H54 (cell line): Measurements from ENCODE around the gene ERC2.
"Not testable (repeated sequence)": the region's sequence is repeated elsewhere in the genome, so short reads cannot be mapped to it uniquely, and the experiment has no call there.

ENCODE experiments used
- DNase-seq: peaks from one replicate; pipeline ENCODE4 v3.0.0; 2011; ENCODE audit warnings: low spot score, mixed read lengths; ENCODE audit not compliant: insufficient read length
- FAIRE-seq: peaks from 3 replicates; lab custom pipeline; 2011; peaks lifted over from hg19 to GRCh38; lab: Jason Lieb, UNC
- POLR2A ChIP-seq: IDR thresholded peaks from 2 replicates; pipeline ENCODE4 v1.6.1; 2011; ENCODE audit warnings: low read depth, mild to moderate bottlenecking, low read length

The ERC2 gene

GRCh38 chr3:55873523-55874254 lies 594.6 kb downstream of the ERC2 start:
- no peak for TF ChIP-seq POLR2A
- DNase-seq (no peak), FAIRE-seq (no peak)

DNA sequence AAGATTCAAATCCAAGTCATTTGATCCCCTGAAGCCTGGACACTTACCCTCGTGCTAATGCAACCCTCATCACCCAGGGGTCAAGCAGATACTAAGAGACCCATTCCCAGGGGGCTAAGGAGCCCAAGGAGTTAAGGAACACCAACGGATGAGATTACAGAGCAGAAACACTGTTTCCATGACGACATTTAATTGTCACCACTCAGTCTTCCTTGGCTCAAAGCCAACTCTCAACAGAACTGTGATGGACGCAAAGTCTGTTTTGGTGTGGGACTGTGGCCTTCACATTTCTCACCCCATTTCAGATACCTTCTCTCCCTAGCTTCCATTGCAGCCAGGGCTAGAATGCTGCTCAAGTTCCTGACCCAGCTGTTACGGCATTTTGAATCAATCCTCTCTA lies 597.7 kb downstream of the ERC2 start:
- FAIRE-seq, result no peak
- no peak for TF ChIP-seq POLR2A
- DNase-seq, result no peak

GRCh38 chr3:55868347-55868746 lies 599.9 kb downstream of the ERC2 start:
- FAIRE-seq (no peak), DNase-seq (no peak)
- no peak for TF ChIP-seq POLR2A

DNA sequence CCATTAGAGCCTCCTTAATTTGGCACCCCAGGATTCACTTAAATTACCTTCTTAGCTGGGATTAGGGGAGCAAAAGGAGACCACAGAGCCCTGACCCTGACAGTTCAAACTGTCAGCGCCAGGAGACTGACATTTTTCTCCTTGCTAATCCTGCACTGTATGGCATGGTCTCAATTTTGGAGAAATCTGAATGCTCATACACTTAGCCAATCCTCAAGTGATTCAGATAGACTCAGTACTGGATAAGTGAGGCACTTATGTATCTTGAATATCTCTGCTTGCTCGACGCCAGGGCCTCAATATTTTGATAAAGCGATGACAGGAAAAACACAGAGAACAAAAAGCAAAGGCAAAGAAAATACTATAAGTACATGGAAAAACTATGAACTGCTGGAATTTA lies 605.2 kb downstream of the ERC2 start:
- TF ChIP-seq POLR2A, result no peak
- FAIRE-seq, result no peak
- DNase-seq, result no peak

DNA sequence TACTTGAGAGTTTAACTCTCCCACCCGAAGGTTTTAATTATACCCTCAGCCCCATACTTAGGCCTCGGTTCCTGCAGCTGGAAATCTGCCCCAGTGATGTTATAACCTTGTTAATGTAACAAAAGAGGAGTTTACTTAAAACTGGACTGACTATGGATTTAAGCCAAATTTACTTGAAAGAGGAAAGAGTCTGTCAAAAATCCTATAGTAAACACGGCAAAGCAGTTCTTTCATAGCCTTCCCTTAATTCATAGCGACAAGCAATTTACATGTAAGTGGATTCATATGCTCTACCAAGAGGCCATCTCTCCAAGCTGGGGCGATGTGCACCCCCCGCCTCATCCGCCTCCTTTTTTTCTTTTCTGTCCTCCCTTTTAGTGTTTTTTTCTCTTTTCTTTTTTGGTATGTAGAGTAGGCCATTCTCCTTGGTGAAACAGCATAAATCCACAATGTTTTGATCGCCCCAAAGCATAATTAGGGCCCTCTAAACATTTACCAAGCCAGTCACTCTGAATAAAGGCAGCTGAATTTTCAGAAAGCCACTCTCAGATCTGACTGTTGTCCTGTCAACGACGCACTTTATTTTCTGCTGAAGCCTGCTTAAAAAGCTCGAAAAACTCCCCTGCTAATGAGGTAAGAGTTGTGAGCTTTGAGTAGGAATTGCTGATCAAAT lies 608.1 kb downstream of the ERC2 start:
- no peak for TF ChIP-seq POLR2A
- no peak for FAIRE-seq
- no peak for DNase-seq

DNA sequence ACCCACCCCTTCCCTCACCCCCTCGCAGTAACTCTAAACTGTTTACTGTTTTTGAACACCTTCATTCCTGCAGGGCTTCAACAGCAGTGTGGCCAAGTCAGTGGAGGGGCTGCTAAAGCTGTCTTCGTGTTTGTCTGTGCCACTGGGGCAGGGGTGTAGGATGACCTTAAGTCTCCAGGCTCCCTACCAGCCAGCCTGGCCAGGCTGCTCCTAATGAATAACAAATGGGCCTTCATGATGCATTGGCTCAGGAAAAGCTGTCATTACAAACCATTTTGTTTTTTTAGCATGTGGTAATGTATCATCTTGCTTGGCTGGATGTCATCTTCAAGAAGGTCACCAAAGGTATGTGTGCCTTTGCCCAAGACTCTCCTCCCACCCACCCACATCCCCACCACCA lies 609.0 kb downstream of the ERC2 start:
- FAIRE-seq (no peak), DNase-seq (no peak)
- no peak for TF ChIP-seq POLR2A

DNA sequence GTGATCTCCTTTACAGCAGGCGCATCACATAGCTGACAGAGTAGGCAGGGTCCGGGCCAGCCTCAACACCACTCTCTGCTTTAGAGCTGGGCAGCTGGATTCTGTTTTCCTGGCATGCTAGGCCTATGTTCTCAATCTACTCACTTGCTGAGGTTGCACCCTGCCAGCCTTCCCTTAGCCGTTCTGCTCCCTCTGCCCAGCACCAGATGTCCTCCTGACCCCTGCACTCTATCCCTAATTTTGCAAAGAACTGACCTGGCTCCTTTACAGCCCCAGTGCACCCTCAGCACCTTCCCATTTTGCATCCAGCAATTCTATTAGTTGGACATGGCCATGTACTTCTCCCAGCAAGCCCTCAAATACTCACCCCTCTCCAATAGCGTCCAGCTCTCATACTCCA lies 609.5 kb downstream of the ERC2 start:
- DNase-seq (no peak), FAIRE-seq (no peak)
- no peak for TF ChIP-seq POLR2A

DNA sequence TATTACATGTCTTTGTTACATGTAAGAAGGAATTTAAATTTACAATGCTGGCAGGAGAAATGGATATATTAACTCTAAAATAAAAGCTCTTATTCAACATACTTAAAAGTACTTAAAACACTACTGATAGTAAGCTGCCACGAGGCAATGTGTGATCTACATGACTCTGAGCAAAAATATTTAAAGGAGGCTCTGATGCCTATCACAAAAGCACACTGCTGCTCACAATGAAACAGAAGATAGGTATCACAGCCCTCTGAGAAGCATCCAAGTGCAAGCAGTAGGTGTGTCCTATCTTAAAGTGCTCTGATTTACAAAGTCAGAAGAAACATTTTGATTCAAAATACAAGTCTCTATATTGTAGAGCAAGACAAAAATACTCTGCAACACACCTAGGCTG lies 610.0 kb downstream of the ERC2 start:
- DNase-seq, result no peak
- TF ChIP-seq POLR2A, result no peak
- FAIRE-seq, result no peak

- DNase-seq (no peak), FAIRE-seq (no peak)
- no peak for TF ChIP-seq POLR2A
Measured at GRCh38 chr3:55857633-55858032, 610.6 kb downstream of the ERC2 start.

DNA sequence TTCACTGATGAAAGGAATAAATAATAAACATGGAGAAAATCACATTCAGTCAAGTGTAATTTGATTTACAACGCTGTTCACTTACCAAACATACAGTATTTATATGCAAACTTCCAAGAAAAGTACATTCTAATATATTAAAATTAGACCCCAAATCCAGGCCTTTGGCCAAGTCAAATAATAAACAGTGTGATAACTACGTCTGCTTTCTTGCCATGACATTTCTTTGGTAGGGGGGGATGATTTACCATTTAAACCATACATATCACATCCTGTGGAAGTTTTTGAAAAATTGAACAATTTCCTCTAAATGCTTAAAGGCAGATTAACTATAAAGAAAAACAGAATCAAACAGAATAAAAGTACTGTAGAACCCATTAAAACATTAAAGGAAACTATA lies 613.0 kb downstream of the ERC2 start:
- no peak for TF ChIP-seq POLR2A
- FAIRE-seq (no peak), DNase-seq (no peak)

DNA sequence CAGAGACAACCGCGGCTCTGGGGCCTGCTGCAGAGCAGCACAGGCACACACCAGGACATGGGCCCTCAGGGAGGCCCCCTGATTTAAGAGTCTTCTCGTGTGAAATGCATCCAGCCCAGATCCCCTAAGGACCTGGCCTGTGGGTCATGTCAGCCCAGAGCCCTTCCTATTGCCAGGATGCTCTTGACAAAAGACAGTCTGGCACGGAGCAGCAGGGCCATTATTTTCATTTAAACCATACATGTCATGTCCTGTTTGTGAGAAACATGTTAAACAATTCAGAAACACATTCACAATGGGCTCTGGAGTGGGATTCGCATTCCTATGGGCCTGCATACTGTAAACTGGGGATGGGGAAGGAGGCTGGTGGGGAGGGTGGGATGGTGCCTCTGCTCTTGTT lies 613.8 kb downstream of the ERC2 start:
- DNase-seq (no peak), FAIRE-seq (no peak)
- no peak for TF ChIP-seq POLR2A

DNA sequence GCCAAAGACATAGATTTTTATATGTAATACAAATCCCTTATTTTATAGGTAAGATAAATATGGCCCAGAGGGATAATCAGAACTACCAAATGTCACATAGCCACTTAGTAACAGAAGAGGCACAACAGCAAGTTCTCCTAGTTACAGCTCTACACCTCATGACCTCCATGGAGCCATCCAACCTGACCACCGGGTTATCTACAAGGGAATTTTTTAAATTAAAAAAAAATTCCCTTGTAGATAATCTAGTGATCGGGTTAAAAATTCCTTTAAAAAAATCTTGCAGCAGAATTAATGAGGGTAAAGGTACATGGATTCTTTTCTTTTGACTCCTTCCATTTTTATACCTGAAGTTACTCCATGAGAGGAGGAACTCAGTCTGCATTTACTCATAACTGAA lies 615.9 kb downstream of the ERC2 start:
- DNase-seq, result no peak
- no peak for FAIRE-seq
- TF ChIP-seq POLR2A, result no peak

DNA sequence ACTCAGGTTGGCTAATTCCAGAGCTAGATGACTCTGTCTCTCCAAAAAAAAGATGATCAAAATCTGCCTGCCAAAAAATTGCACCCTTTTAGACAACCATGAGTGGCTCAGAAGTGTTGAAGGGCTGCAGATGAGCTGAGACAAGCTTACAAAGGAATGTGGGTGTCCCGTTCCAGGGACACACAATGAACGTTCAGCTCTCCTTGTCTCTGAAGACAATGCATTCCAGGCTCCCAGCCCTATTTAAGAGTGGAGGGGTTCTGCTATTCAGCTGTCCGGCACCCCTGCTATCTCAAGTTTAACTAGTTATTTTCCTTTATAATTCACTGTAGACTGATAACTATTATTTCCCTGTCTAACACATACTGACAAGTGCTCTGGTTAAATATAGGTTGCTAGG lies 626.1 kb downstream of the ERC2 start:
- FAIRE-seq, result no peak

GRCh38 chr3:55831876-55832275 lies 636.4 kb downstream of the ERC2 start:
- DNase-seq, FAIRE-seq: not testable (repeated sequence)

More for the DNA sequence above, 626.1 kb downstream of the ERC2 start:
- TF ChIP-seq POLR2A, result no peak
- no peak for DNase-seq

DNA sequence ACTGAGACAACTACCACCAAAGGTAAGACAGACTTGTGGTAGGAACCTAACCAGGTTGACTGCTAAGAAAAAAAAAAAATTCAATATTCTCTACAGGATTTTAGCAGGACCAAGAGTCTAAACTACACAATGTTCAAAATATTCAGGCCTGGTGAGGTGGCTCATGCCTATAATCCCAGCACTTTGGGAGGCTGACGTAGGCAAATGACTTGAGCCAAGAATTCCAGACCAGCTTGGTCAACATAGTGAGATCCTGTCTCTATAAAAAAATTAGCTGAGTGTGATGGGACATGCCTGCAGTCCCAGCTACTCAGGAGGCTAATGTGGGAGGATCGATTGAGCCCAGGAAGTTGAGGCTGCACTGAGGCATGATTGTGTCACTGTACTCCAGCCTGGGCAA lies 639.6 kb downstream of the ERC2 start:
- no peak for DNase-seq
- no peak for FAIRE-seq
- no peak for TF ChIP-seq POLR2A

DNA sequence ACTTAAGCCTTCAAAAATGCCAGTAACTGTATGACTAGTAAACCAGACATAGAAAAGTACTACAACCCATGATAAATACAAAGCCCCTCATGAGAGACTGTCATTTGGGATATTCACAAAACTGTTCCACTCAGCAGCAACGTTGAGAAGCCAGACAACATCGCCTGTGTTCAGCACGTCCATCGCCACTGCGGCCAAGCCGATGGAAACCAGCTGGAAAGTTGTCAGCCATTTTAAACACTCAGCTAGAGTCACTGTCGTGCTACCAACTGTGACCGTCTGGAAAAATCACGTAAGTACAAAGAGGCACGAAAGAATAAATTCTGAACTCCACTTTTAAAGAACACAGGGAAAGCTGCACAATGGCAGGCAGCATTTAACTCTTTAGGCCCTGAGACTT lies 640.5 kb downstream of the ERC2 start:
- FAIRE-seq, result no peak
- TF ChIP-seq POLR2A, result no peak
- DNase-seq, result no peak
